Fibroblast of skin of abdomen (primary cell): ENCODE data around the gene FAM53A.

Experiments used
- DNase-seq: peaks from one replicate; pipeline ENCODE4 v3.0.0-alpha.2; 2013

FAM53A gene

GRCh38 chr4:1603413-1604135 lies 80.5 kb downstream of the FAM53A start:
- no peak for DNase-seq

- no peak for DNase-seq
These were observed 81.3 kb downstream of the FAM53A start for GRCh38 chr4:1602655-1603412.

GRCh38 chr4:1601852-1602654 lies 82.1 kb downstream of the FAM53A start:
- DNase-seq, result no peak

- DNase-seq, result no peak
These were observed 82.6 kb downstream of the FAM53A start for GRCh38 chr4:1601533-1601835.

- DNase-seq, result no peak
These were observed 83.1 kb downstream of the FAM53A start for GRCh38 chr4:1600811-1601532.

GRCh38 chr4:1600211-1600780 lies 83.8 kb downstream of the FAM53A start:
- no peak for DNase-seq

- DNase-seq, result no peak
These were observed 84.5 kb downstream of the FAM53A start for GRCh38 chr4:1599491-1600210.

GRCh38 chr4:1599026-1599481 lies 85.1 kb downstream of the FAM53A start:
- no peak for DNase-seq

- no peak for DNase-seq
These were observed 85.7 kb downstream of the FAM53A start for GRCh38 chr4:1598206-1599025.

GRCh38 chr4:1597021-1597931 lies 86.8 kb downstream of the FAM53A start:
- DNase-seq, result no peak

GRCh38 chr4:1596393-1596792 lies 87.7 kb downstream of the FAM53A start:
- no peak for DNase-seq

- DNase-seq, result no peak
These were observed 88.3 kb downstream of the FAM53A start for GRCh38 chr4:1595789-1596325.

GRCh38 chr4:1594871-1595788 lies 89.0 kb downstream of the FAM53A start:
- no peak for DNase-seq

GRCh38 chr4:1593881-1594345 lies 90.2 kb downstream of the FAM53A start:
- no peak for DNase-seq

GRCh38 chr4:1593458-1593857 lies 90.7 kb downstream of the FAM53A start:
- DNase-seq, result no peak

GRCh38 chr4:1592709-1593417 lies 91.2 kb downstream of the FAM53A start:
- DNase-seq, result no peak

- DNase-seq, result no peak
These were observed 91.9 kb downstream of the FAM53A start for GRCh38 chr4:1592068-1592708.
